ENCODE data around the gene ZNF865. TPM values are rescaled to one million over a fixed set of nuclear protein-coding genes. Genes with fewer than 3 reads are reported as not detected.
A peak's percentile ranks its signal among the peaks of the same experiment; 100 is the strongest.

ZNF865 gene
- total RNA-seq, 1 donor from 2014 or later, result 15.0 TPM

- H3K4me3 Mint-ChIP-seq (ENCODE audit: unreplicated experiment), result no peak overlapping the region
- no peak overlapping the region for H3K4me3 ChIP-seq (ENCODE audit: insufficient read depth, low read depth, low read length)
- H3K27ac ChIP-seq (ENCODE audit: low read depth, low read length), result no peak overlapping the region
- peak overlapping the region; percentile 58 for H3K27ac Mint-ChIP-seq (ENCODE audit: unreplicated experiment)
- H3K9me3 Mint-ChIP-seq (ENCODE audit: unreplicated experiment), result no peaks in the 10 kb centered on the region
- peaks cover 12% of the 10 kb centered on the region for H3K4me1 ChIP-seq (ENCODE audit: insufficient read depth, low read length)
- H3K36me3 Mint-ChIP-seq (ENCODE audit: low read depth, unreplicated experiment), result peaks cover 16% of the 10 kb centered on the region
- H3K4me2 ChIP-seq (ENCODE audit: low read length), result no peak overlapping the region
- no peak for FAIRE-seq
- H2AFZ ChIP-seq (ENCODE audit: low read depth, low read length), result no peak overlapping the region
- H3K4me1 Mint-ChIP-seq (ENCODE audit: low read depth, unreplicated experiment), result peaks cover 9% of the 10 kb centered on the region
- no peaks in the 10 kb centered on the region for H3K9me3 ChIP-seq (ENCODE audit: insufficient read depth, low read depth, low read length)
- no peak overlapping the region for H3K9ac ChIP-seq (ENCODE audit: low read length)
- TF ChIP-seq EZH2 (IDR thresholded peaks at IDR 0.05; ENCODE audit: insufficient read depth, low read length), result no peak
- no peak for TF ChIP-seq CTCF (IDR thresholded peaks at IDR 0.05; ENCODE audit: insufficient read depth, low read depth, low read length)
- H3K27me3 ChIP-seq (ENCODE audit: insufficient read depth, low read length), result no peaks in the 10 kb centered on the region
- no peaks in the 10 kb centered on the region for H3K27me3 Mint-ChIP-seq (ENCODE audit: low read depth, unreplicated experiment)
- DNase-seq (ENCODE audit: low read depth), result no peak
- peaks cover 22% of the 10 kb centered on the region for H3K79me2 ChIP-seq (ENCODE audit: insufficient read depth, low read length)
- peaks cover 12% of the 10 kb centered on the region for H4K20me1 ChIP-seq (ENCODE audit: insufficient read depth, low read length)
- H3K36me3 ChIP-seq (ENCODE audit: insufficient read depth, low read length), result peaks cover 5% of the 10 kb centered on the region
Observed at GRCh38 chr19:55650126-55650557, 44.7 kb downstream of the ZNF865 start.

GRCh38 chr19:55650602-55651230 lies 45.3 kb downstream of the ZNF865 start:
- Histone ChIP-seq H4K20me1 (ENCODE audit: insufficient read depth, low read length) (peaks cover 10% of the 10 kb centered on the region), H3K4me1 (ENCODE audit: insufficient read depth, low read length) (peaks cover 14% of the 10 kb centered on the region), H3K27ac (ENCODE audit: low read depth, low read length) (no peak overlapping the region), H3K27me3 (ENCODE audit: insufficient read depth, low read length) (no peaks in the 10 kb centered on the region), H3K4me3 (ENCODE audit: insufficient read depth, low read depth, low read length) (no peak overlapping the region), H3K79me2 (ENCODE audit: insufficient read depth, low read length) (peaks cover 22% of the 10 kb centered on the region), H3K4me2 (ENCODE audit: low read length) (no peak overlapping the region), H2AFZ (ENCODE audit: low read depth, low read length) (no peak overlapping the region), H3K36me3 (ENCODE audit: insufficient read depth, low read length) (no peaks in the 10 kb centered on the region), H3K9me3 (ENCODE audit: insufficient read depth, low read depth, low read length) (no peaks in the 10 kb centered on the region), H3K9ac (ENCODE audit: low read length) (no peak overlapping the region)
- Mint-ChIP-seq H3K9me3 (ENCODE audit: unreplicated experiment) (no peaks in the 10 kb centered on the region), H3K36me3 (ENCODE audit: low read depth, unreplicated experiment) (peaks cover 18% of the 10 kb centered on the region), H3K27me3 (ENCODE audit: low read depth, unreplicated experiment) (no peaks in the 10 kb centered on the region), H3K27ac (ENCODE audit: unreplicated experiment) (peak overlapping the region; percentile 58), H3K4me3 (ENCODE audit: unreplicated experiment) (peak overlapping the region; percentile 35), H3K4me1 (ENCODE audit: low read depth, unreplicated experiment) (peaks cover 3% of the 10 kb centered on the region)
- TF ChIP-seq CTCF (IDR thresholded peaks at IDR 0.05; ENCODE audit: insufficient read depth, low read depth, low read length), result no peak
- TF ChIP-seq EZH2 (IDR thresholded peaks at IDR 0.05; ENCODE audit: insufficient read depth, low read length), result no peak
- FAIRE-seq, result no peak
- no peak for DNase-seq (ENCODE audit: low read depth)

GRCh38 chr19:55651236-55651635 lies 45.8 kb downstream of the ZNF865 start:
- Histone ChIP-seq H3K4me1 (ENCODE audit: insufficient read depth, low read length) (peaks cover 18% of the 10 kb centered on the region), H3K4me2 (ENCODE audit: low read length) (no peak overlapping the region), H3K79me2 (ENCODE audit: insufficient read depth, low read length) (peaks cover 26% of the 10 kb centered on the region), H3K9ac (ENCODE audit: low read length) (no peak overlapping the region), H3K36me3 (ENCODE audit: insufficient read depth, low read length) (no peaks in the 10 kb centered on the region), H3K4me3 (ENCODE audit: insufficient read depth, low read depth, low read length) (no peak overlapping the region), H2AFZ (ENCODE audit: low read depth, low read length) (no peak overlapping the region), H3K27ac (ENCODE audit: low read depth, low read length) (no peak overlapping the region), H4K20me1 (ENCODE audit: insufficient read depth, low read length) (peaks cover 15% of the 10 kb centered on the region), H3K9me3 (ENCODE audit: insufficient read depth, low read depth, low read length) (no peaks in the 10 kb centered on the region), H3K27me3 (ENCODE audit: insufficient read depth, low read length) (no peaks in the 10 kb centered on the region)
- TF ChIP-seq CTCF (IDR thresholded peaks at IDR 0.05; ENCODE audit: insufficient read depth, low read depth, low read length) (no peak), EZH2 (IDR thresholded peaks at IDR 0.05; ENCODE audit: insufficient read depth, low read length) (no peak)
- FAIRE-seq (no peak), DNase-seq (ENCODE audit: low read depth) (no peak)
- H3K9me3 Mint-ChIP-seq (ENCODE audit: unreplicated experiment), result no peaks in the 10 kb centered on the region
- H3K27me3 Mint-ChIP-seq (ENCODE audit: low read depth, unreplicated experiment), result no peaks in the 10 kb centered on the region
- peaks cover 5% of the 10 kb centered on the region for H3K4me1 Mint-ChIP-seq (ENCODE audit: low read depth, unreplicated experiment)
- peaks cover 21% of the 10 kb centered on the region for H3K36me3 Mint-ChIP-seq (ENCODE audit: low read depth, unreplicated experiment)
- no peak overlapping the region for H3K4me3 Mint-ChIP-seq (ENCODE audit: unreplicated experiment)
- H3K27ac Mint-ChIP-seq (ENCODE audit: unreplicated experiment), result no peak overlapping the region
